T-helper 9 cell (primary cell): Measurements from ENCODE around the gene OR10G8.

Experiments used
- DNase-seq: peaks from one replicate; pipeline ENCODE4 v3.0.0-alpha.2; 2020

Gene OR10G8

GRCh38 chr11:124078591-124078990 lies 52.0 kb downstream of the OR10G8 start:
- no peak for DNase-seq

- no peak for DNase-seq
Measured at GRCh38 chr11:124079631-124080326, 53.2 kb downstream of the OR10G8 start.
